ENCODE results near the gene UBE2D4.

The UBE2D4 gene

GRCh38 chr7:43905209-43905946 lies 20.9 kb upstream of the UBE2D4 start:
- DNase-seq = no peak
- Mint-ChIP-seq H3K9me3 (peaks cover 7% of the 10 kb centered on the region), H3K4me1 (peaks cover 15% of the 10 kb centered on the region), H3K36me3 (ENCODE audit: low read depth) (peaks cover 13% of the 10 kb centered on the region), H3K4me3 (peak overlapping the region; percentile 95), H3K27ac (peak overlapping the region; percentile 85), H3K27me3 (ENCODE audit: low read depth, poor library complexity) (peaks cover 16% of the 10 kb centered on the region)
- TF ChIP-seq, protein P1, sequence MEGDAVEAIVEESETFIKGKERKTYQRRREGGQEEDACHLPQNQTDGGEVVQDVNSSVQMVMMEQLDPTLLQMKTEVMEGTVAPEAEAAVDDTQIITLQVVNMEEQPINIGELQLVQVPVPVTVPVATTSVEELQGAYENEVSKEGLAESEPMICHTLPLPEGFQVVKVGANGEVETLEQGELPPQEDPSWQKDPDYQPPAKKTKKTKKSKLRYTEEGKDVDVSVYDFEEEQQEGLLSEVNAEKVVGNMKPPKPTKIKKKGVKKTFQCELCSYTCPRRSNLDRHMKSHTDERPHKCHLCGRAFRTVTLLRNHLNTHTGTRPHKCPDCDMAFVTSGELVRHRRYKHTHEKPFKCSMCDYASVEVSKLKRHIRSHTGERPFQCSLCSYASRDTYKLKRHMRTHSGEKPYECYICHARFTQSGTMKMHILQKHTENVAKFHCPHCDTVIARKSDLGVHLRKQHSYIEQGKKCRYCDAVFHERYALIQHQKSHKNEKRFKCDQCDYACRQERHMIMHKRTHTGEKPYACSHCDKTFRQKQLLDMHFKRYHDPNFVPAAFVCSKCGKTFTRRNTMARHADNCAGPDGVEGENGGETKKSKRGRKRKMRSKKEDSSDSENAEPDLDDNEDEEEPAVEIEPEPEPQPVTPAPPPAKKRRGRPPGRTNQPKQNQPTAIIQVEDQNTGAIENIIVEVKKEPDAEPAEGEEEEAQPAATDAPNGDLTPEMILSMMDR (IDR thresholded peaks at IDR 0.05) = no peak

DNA sequence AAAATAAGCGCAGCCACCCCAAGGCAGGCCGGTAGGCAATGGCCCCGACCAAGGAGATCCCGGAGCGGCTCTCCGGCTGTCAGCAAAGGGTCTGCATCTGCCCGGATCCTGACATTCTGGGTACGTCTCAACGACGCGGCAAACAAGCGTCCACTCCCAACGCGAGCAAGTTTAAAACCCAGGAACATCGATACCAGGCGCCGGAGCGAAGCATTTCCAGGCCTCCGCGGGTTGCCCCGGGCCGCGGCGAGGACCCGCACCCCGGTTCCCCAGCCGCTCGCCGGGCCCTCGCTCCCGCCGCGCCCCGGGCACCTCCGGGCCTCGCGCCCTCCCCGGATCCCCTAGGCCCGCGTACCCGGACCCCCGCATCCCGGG lies 20.3 kb upstream of the UBE2D4 start:
- Mint-ChIP-seq H3K36me3 (ENCODE audit: low read depth) (peaks cover 13% of the 10 kb centered on the region), H3K27ac (peak overlapping the region; percentile 85)
- TF ChIP-seq, protein P1 (IDR thresholded peaks at IDR 0.05) = no peak

GRCh38 chr7:43906331-43907010 lies 19.8 kb upstream of the UBE2D4 start, which contains the start of gene URGCP:
Gene URGCP, minus strand, starts transcription at chr7:43906596. Its CDS starts 21 bp downstream, at chr7:43906575.
- peaks cover 16% of the 10 kb centered on the region for H3K27me3 Mint-ChIP-seq (ENCODE audit: low read depth, poor library complexity)

More for the DNA sequence above, 20.3 kb upstream of the UBE2D4 start:
- peaks cover 15% of the 10 kb centered on the region for H3K4me1 Mint-ChIP-seq
- peak overlapping the region; percentile 95 for H3K4me3 Mint-ChIP-seq
- DNase-seq = peak; percentile 45
- peaks cover 16% of the 10 kb centered on the region for H3K27me3 Mint-ChIP-seq (ENCODE audit: low read depth, poor library complexity)
- H3K9me3 Mint-ChIP-seq = peaks cover 10% of the 10 kb centered on the region

GRCh38 chr7:43914795-43915194 lies 11.4 kb upstream of the UBE2D4 start:
- Mint-ChIP-seq H3K4me3 (no peak overlapping the region), H3K27me3 (ENCODE audit: low read depth, poor library complexity) (peaks cover 5% of the 10 kb centered on the region), H3K27ac (no peak overlapping the region), H3K4me1 (no peaks in the 10 kb centered on the region), H3K9me3 (peaks cover 42% of the 10 kb centered on the region), H3K36me3 (ENCODE audit: low read depth) (peaks cover 23% of the 10 kb centered on the region)
- no peak for DNase-seq
- TF ChIP-seq, protein P1 (IDR thresholded peaks at IDR 0.05) = no peak

More at GRCh38 chr7:43906331-43907010, 19.8 kb upstream of the UBE2D4 start, which contains the start of gene URGCP:
- H3K27ac Mint-ChIP-seq = peak within 1 kb of the TSS; percentile 85
- TF ChIP-seq, protein P1 (IDR thresholded peaks at IDR 0.05) = no peak
- peaks cover 10% of the 10 kb centered on the region for H3K9me3 Mint-ChIP-seq
- H3K4me3 Mint-ChIP-seq = peak within 1 kb of the TSS; percentile 95
- DNase-seq = peak; percentile 76
- peaks cover 12% of the 10 kb centered on the region for H3K36me3 Mint-ChIP-seq (ENCODE audit: low read depth)
- H3K4me1 Mint-ChIP-seq = peaks cover 13% of the 10 kb centered on the region

GRCh38 chr7:43915907-43916306 lies 10.3 kb upstream of the UBE2D4 start:
- H3K36me3 Mint-ChIP-seq (ENCODE audit: low read depth) = peaks cover 25% of the 10 kb centered on the region
- H3K4me3 Mint-ChIP-seq = no peak overlapping the region
- H3K4me1 Mint-ChIP-seq = no peaks in the 10 kb centered on the region
- no peak for DNase-seq
- H3K27me3 Mint-ChIP-seq (ENCODE audit: low read depth, poor library complexity) = peaks cover 5% of the 10 kb centered on the region
- TF ChIP-seq, protein P1 (IDR thresholded peaks at IDR 0.05) = no peak
- peaks cover 39% of the 10 kb centered on the region for H3K9me3 Mint-ChIP-seq
- no peak overlapping the region for H3K27ac Mint-ChIP-seq

Measured in nephron progenitor cell (in vitro differentiated cells).